Amniotic epithelial cell (primary cell): Measurements from ENCODE around the gene RFX1.
"Not testable (repeated sequence)": the region's sequence is repeated elsewhere in the genome, so short reads cannot be mapped to it uniquely, and the experiment has no call there.

ENCODE experiments used
- DNase-seq: peaks from one replicate; pipeline ENCODE4 v3.0.0-alpha.2; 2010; ENCODE audit warnings: low read depth

Gene RFX1

DNA sequence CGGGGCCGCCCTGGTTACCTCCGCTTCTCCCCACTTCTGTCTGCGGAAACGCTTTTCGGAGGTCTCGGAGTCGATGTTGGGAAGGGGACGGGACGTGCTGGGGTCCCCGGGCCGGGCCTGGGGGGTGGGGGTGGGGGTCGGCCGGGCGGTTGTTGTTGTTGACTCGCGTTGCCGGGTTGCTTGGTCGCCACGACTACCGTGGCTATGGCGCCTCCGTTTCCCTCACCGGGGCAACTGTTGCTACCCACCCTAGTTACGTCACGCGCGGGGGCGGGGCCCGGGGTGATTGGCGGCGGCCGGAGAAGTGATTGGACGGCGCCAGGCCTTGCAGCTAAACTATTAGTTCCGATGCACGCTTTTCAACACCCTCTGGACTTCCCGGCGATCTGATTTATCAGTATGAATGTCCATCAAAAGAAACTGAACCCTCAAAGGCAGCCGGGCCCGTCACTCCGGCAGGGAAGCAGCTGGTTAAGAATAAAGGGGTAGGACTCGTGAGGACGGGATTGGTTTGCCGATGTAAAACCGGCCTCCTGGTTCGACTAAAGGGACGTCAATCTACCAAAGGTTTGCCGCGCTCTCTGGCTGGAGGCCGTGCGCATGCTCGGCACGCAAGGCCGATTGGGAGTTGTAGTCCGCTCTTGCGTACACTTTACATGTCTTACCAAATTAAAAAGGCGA lies at the start of gene RFX1:
Gene RFX1 (minus strand): TSS at position 236 of the 681 bp plus-strand sequence. CDS start 12,477 bp downstream, outside the sequence.
- DNase-seq = peak; percentile 100

DNA sequence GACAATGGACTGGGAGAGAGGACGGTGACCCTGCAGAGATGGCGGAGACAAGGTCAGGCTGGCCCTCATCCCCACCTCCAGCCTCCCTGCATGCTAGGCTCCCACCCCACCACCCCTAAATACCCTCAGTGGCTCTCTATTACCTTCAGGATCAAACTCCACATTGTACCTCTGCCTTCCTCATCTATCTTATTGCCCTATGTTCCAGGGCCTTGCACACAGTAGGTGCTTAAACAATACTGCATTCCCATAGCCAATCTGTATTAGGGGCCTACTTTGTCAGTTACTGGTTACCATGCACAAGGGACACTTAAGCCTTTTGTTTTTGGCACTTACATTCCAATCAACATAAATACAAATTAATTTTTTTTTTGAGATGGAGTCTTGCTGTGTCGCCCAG lies 49.3 kb upstream of the RFX1 start:
- DNase-seq = no peak

DNA sequence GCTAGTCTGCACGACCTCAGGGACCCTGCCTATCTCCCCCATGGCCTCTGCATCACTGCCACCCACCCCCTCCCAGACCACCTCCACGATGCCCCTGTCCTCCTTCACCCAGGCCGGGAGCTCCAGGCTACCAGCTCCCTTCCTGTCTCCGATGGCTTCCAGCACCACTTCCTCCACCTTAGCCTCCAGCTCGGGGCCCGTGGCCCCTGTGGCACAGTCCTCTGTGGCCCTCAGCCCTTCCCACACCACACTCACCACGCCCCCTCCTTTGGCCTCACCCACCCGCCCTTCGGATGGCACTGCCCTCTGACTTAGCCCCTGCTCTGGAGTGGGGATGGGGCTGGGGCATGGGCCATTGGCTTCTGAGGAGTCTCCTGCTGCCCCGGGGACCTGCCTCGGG lies 48.6 kb upstream of the RFX1 start:
- no peak for DNase-seq

DNA sequence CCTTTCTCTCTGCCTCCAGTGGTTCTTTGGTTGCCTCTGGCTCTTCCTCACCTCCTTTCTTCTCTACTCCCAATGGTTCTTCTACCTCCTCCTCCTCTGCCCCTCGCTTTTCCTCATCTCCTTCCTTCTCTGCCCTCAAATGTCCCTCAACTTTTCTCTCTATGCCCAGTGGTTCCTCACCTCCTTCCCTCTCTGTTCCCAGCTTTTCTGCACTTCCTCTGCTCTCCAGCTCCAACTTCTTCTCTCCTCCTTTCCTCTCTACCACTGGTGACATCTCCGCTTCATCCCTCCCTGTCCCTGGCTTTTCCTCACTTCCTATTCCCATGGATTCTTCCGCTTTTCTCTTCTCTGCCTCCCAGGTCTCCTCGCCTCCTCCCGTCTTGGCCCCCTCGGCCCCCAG lies 48.0 kb upstream of the RFX1 start:
- DNase-seq = no peak

DNA sequence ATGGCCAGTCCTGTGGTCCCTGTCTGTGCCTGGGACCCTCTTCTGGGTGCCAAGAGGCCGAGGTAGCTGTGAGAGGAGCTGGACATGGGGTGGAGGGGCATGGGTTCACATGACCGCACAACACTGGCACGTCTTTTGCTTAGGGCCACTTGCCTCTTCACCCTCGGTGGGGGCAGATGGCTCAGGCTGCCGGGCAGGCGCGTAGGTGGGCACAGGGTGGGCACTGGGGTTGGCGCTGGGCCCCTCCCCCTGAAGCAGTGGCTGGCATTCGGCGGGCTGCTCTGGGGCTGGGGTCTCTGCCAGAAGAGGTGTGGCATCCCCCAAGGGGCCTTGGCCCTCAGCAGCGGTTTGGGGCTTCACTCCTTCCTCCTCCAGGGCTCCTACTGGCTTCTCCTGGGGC lies 47.4 kb upstream of the RFX1 start:
- no peak for DNase-seq

DNA sequence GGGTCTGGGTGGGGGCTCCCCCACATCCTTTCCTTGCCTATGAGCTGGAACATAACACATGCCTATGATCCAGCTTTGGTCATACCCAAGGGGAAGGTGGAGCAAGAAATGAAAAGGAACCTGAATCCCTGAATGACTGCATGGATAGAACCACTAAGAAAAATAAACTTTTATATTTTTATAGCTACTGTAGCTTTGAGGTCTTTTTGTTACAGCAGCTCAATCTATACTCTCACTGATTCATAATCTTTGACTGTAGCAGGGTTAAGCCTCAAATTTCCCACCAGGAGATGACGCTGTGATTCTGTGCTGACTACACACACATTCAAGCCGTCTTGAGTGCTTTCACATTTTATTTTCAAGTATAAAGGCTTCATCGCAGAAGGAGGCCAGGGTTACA lies 46.9 kb upstream of the RFX1 start:
- DNase-seq = no peak

DNA sequence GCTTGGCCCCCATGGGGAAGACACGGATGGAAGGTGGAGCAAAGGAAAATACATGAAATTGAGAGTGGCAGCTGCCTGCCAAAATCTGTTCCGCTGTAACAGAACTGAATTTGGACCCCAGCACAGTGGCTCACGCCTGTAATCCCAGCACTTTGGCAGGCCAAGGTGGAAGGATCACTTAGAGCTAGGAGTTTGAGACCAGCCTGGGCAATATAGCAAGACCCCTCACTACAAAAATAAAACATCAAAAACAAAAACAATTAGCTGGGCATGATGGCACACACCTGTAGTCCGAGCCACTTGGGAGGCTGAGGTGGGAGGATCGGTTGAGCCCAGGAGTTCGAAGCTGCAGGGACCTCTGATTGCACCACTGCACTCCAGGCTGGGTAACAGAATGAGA lies 46.4 kb upstream of the RFX1 start:
- DNase-seq = no peak

DNA sequence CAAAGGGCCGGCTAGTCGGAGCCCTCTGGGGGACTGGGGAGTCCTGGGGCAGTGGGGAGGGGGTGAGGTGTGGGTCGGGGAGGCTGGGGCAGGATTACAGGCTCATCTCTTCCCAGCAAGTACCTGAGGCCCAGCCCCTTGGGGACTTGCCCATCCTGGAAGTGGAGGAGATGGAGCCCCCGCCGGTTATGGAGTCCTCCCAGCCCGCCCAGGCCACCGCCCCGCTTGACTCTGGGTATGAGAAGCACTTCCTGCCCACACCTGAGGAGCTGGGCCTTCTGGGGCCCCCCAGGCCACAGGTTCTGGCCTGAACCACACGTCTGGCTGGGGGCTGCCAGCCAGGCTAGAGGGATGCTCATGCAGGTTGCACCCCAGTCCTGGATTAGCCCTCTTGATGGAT lies 45.9 kb upstream of the RFX1 start:
- DNase-seq = no peak

DNA sequence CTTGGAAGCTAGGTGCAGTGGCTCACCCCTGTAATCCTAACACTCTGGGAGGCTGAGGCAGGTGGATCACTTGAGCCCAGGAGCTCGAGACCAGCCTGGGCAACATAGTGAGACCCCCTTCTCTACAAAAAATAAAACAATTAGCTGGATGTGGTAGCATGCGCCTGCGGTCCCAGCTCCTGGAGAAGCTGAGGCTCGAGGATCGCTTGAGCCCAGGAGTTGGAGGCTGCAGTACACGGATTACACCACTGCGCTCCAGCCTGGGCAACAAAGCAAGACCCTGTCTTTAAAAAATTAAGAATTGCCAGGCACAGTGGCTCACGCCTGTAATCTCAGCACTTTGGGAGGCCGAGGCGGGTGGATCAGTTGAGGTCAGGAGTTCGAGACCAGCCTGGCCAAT lies 44.8 kb upstream of the RFX1 start:
- DNase-seq = not testable (repeated sequence)

DNA sequence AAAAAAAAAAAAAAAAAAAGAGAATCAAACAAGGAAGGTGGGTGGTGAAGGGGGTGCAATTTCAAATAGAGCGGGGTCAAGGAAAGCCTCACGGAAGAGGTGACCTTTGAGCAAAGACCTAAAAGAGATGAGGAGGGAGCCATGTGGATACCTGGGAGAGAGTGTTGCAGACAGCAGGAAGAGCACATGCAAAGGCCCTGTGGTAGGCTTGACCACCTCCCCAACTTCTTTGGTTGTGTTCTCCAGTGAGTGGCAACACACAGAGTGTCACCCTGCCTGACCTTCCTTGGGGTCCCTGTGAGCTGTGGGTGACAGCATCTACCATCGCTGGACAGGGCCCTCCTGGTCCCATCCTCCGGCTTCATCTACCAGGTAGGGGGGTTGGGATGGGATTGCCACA lies 44.4 kb upstream of the RFX1 start:
- DNase-seq = no peak

DNA sequence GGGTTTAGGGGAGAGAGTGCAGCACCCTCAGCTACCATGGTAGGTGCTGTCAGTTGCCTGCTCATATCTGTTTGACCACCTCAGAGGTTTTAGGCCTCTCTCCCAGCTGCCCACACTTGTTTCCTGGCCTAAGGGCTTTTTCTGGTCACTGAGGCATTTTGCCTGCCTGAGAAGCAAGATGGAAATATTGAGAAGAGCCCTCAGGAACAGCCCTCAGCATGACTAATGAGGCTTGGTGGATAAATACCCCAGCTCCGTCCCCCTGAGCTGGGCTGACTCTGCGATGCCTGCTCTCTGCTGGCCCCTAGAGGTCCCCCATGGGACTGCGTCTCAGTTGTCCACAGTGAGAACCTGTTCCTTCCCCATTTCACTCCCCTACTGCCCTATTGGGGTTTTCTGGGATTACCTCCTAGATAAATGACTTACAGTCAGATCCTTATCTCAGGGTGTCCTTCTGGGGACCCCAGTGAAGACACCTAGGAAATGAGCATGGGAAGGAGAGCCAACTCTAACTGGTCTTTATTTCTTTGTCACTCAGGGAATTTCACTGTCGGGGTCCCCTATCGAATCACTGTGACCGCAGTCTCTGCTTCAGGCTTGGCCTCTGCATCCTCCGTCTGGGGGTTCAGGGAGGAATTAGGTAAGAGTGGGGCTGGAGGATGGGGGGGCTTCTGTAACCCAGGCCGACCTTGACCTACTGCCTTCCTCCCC lies 42.5 kb upstream of the RFX1 start:
- DNase-seq = peak; percentile 17

DNA sequence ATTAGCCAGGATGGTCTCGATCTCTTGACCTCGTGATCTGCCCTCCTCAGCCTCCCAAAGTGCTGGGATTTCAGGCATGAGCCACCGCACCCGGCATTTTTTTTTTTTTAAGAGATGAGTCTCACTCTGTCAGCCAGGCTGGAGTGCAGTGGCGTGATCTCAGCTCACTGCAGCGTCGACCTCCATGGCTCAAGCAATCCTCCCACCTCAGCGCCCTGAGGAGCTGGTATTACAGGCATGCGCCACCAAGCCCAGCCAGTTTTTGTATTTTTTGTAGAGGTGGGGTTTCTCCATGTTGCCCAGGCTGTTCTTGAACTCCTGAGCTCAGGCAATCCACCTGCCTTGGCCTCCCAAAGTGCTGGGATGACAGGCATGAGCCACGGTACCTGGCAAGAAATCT lies 41.7 kb upstream of the RFX1 start:
- DNase-seq = not testable (repeated sequence)

DNA sequence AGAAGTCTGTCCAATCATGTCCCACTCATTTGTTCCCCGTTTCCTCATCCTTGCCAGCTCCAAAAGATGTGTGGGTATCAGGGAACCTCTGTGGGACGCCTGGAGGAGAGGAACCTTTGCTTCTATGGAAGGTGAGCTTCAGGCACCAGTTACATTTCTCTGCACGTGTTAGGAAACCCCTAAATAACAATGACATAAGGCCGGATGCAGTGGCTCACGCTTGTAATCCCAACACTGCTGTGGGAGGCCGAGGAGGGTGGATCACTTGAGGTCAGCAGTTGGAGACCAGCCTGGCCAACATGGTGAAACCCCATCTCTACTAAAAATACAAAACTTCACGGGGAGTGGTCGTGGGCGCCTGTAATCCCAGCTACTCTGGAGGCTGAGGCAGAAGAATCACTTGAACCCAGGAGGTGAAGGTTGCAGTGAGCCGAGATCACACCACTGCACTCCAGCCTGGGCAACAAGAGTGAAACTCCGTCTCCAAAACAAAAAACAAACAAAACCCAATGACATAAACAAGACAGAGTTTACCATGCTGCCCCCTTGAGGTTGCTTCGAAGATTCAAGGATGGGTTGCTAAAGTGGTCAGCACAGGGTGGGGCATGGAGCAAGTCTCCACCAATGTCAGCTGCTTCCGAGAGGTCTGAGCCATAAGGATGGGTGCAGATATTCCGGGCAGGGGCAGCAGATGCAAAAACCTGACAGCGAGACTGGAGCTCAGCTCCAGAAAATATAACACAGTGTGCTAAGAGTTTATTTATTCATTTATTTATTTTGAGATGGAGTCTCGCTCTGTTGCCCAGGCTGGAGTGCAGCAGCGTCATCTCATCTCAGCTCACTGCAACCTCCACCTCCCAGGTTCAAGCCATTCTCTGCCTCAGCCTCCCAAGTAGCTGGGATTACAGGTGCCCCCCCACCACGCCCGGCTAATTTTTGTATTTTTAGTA lies 36.8 kb upstream of the RFX1 start:
- DNase-seq = peak; percentile 74

DNA sequence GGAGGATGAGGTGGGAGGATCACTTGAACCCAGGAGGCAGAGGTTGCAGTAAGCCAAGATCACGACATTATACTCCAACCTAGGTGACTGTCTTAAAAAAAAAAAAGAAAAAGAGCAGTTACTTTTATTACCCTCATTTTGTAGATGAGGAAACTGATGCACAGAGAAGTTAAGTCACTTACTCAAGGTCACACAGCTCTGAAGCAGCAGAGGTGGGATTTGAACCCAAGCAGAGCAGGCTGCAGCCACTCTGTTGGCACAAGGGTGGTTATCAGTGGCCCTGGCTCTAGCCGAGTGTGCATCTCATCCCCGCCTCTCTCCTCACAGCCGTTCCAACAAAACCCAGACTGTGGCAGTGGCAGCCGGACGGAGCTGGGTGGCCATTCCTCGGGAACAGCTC lies 33.1 kb upstream of the RFX1 start:
- DNase-seq = no peak

DNA sequence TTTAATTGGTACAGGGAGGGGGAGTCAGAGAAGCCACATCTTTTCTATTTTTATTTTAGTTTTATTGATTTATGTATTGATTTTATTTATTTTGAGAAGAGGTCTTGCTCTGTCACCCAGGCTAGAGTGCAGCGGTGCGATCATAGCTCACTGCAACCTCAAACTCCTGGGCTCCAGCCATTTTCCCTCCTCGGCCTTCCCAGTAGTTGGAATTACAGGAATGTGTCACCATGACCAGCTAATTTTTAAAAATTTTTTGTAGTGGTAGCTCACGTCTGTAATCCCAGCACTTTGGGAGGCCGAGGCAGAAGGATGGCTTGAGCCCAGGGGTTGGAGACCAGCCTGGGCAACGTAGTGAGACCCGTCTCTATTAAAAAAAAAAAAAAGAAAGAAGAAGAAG lies 29.6 kb upstream of the RFX1 start:
- no peak for DNase-seq

DNA sequence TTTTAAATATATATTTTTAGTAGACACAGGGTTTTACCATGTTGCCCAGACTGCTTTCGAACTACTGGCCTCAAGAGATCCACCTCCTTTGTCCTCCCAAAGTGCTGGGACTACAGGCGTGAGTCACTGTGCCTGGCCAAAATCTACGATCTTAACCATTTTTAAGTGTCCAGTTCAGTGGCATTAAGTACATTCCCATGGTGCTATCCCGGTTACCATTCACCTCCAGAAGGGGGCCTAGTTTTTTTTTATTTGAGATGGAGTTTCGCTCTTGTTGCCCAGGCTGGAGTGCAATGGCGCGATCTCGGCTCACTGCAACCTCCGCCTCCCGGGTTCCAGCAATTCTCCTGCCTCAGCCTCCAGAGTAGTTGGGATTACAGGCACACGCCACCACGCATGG lies 29.0 kb upstream of the RFX1 start:
- not testable (repeated sequence) for DNase-seq

DNA sequence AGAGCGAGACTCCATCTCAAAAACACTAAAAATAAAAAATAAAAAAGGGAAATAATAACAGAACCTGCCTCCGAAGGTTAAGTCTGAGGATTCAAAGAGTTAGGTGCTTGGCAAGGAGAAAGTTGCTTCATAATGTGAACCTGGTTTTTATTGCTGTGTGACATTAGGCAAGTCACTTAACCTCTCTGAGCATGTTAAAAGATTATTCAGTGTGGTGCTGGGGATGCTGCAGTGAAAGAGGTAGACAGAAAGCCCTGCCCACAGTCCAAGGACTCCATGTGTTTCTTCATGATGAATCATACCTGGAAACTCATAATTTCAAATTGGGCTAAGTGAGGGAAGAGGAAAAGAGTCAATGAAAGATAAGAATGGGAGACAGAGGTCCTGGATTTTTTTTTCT lies 27.8 kb upstream of the RFX1 start:
- peak; percentile 28 for DNase-seq

DNA sequence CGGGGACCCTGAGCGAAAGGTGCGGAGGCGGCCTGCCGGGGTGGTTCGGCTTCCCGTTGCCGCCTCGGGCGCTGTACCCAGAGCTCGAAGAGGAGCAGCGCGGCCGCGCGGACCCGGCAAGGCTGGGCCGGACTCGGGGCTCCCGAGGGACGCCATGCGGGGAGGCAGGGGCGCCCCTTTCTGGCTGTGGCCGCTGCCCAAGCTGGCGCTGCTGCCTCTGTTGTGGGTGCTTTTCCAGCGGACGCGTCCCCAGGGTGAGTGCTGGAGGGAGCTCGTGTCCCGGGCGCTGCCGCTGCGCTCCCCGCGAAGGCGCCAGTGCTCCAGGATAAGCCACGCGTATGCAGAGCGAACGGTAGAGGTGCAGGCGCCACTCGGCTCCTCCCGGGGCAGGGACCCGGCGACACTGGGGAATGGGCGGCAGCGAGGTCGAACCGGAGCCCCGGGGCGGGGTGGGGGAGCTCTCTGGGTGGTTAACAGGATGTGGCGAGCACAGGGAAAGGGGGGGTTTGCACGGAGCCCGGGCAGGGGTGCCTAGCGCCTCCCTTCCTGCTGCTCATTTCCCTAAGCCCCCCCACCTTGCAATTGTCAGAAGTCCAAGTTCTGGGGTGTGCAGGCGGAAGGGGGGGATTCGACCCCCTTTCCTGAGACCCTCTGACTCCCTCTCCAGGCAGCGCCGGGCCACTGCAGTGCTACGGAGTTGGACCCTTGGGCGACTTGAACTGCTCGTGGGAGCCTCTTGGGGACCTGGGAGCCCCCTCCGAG lies 25.8 kb upstream of the RFX1 start, which contains the start of gene IL27RA:
Gene IL27RA (plus strand): TSS at position 44 of the 762 bp plus-strand sequence. CDS start 111 bp downstream, at position 155.
- DNase-seq = peak; percentile 13

DNA sequence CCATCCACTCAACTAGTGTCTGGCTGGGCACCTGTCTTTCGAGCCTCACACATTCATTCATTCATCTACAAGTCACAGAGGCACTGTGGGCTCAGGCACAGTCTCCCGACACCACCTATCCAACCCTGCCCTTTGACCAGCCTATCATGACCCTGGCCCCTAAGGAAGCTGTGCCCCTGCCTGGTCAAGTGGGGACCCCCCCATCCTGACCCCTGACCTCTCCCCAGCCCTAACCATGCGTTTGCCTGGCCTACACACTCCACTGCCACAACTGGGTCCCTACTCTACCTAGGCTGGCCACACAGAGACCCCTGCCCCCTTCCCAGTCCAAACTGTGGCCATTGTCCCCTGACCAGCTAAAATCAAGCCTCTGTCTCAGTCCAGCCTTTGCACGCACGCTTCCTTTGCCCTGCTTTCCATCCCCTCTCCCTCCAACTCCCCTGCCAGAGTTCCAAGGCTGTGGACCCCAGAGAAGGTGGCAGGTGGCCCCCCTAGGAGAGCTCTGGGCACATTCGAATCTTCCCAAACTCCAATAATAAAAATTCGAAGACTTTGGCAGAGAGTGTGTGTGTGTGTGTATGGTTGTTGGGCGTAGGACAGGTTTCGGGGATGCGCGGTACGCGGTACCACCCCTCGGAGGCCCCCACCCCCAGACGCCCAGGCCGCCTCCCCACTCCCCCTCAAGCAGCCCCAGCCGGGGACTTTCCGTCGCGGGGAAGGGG lies 25.0 kb upstream of the RFX1 start:
- DNase-seq = no peak

DNA sequence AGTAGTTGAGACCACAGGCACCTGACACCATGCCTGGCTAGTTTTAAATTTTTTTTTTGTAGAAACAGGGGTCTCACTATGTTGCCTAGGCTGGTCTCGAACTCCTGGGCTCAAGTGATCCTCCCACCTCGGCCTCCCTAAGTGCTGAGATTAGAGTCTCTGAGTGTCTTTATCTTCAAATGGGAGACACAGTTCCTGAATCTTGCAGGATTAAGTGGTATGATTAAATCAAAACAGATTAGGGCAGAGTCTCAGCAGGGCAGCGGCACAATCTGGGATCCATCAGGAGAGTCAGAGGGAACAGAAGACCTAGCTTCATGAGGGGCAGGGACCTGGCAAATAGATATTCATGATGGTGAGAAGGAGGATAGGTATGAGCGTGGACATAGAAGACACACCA lies 22.8 kb upstream of the RFX1 start:
- no peak for DNase-seq

DNA sequence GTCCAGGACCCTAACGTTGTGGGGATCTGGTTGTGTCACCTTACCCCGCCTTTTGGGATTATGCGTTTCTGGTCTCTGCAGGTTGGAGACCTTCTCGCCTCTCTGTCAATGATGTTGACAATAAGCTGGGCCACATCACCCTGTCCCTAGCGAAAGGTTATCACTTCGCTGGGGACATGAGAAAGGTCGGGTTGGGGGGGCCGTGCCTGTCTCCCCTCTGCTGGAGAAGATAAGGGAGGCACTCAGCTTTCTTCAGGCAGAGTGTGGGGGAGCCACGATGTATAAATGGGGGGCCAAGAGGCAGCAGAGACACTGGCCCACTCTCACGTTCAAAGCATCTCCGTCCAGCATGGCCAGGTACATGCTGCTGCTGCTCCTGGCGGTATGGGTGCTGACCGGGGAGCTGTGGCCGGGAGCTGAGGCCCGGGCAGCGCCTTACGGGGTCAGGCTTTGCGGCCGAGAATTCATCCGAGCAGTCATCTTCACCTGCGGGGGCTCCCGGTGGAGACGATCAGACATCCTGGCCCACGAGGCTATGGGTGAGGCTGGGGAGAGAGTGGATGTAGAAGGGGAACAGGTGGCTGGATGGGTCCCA lies 21.8 kb upstream of the RFX1 start, which contains the start of gene RLN3:
Gene RLN3 (plus strand): TSS at position 293 of the 595 bp plus-strand sequence. CDS start 57 bp downstream, at position 350.
- DNase-seq = no peak
